K562 (cell line): Measurements from ENCODE around the gene EP300. TPM values are rescaled to one million over a fixed set of nuclear protein-coding genes. Genes with fewer than 3 reads are reported as not detected.

Experiments used
- CHD4 ChIP-seq: fragments of 200-600 bp; sonication (generic); IDR thresholded peaks from 3 replicates; pipeline ENCODE4 v1.6.1; 2012; ENCODE audit warnings: low read depth, mild to moderate bottlenecking, mixed read lengths, low read length, inconsistent platforms; ENCODE audit not compliant: insufficient read depth, insufficient replicate concordance, poor library complexity, severe bottlenecking
- E2F1 ChIP-seq: sonication (generic); formaldehyde crosslinking; IDR thresholded peaks from 2 replicates; pipeline ENCODE4 v1.8.1; 2023; ENCODE audit warnings: mild to moderate bottlenecking, missing genetic modification reagents, moderate library complexity
- E2F3 ChIP-seq: fragments of 250-450 bp; sonication (Bioruptor Pico); IDR thresholded peaks from 2 replicates; pipeline ENCODE4 v1.4.0; 2020; ENCODE audit warnings: mild to moderate bottlenecking
- EWSR1 ChIP-seq: fragments of 450-650 bp; IDR thresholded peaks from 2 replicates; pipeline ENCODE4 v1.6.1; 2018; ENCODE audit warnings: borderline replicate concordance, mild to moderate bottlenecking, low read depth, moderate library complexity; ENCODE audit not compliant: partially characterized antibody
- FOS ChIP-seq: IDR thresholded peaks from 3 replicates; pipeline ENCODE4 v1.6.1; 2011; ENCODE audit not compliant: insufficient read length; ENCODE audit errors: extremely low read depth
- GATAD2A ChIP-seq: fragments of 450-650 bp; IDR thresholded peaks from 2 replicates; pipeline ENCODE4 v1.6.1; 2017
- GTF2F1 ChIP-seq: IDR thresholded peaks from 2 replicates; pipeline ENCODE4 v1.6.1; 2011; ENCODE audit warnings: low read depth, low read length, improper control_type of control experiment
- MAFG ChIP-seq: fragments of 450-650 bp; conservative IDR thresholded peaks from 2 replicates; pipeline ENCODE4 v1.6.1; 2016; ENCODE audit warnings: missing genetic modification characterization, missing compliant biosample characterization
- MLX ChIP-seq, 2 experiments: fragments of 450-650 bp in 1 of 2; sonication (generic) in 1 of 2; formaldehyde crosslinking; conservative IDR thresholded peaks; 2 replicates each; pipeline versions ENCODE4 v1.4.0 to v1.8.1; 2020 to 2022; ENCODE audit warnings: mild to moderate bottlenecking in 1 of 2, missing genetic modification reagents in 1 of 2
- POLR2AphosphoS2 ChIP-seq: IDR thresholded peaks from 2 replicates; pipeline ENCODE4 v1.6.1; 2012; ENCODE audit warnings: low read length, improper control_type of control experiment
- SETDB1 ChIP-seq: IDR thresholded peaks from one replicate; pipeline ENCODE4 v1.6.1; 2012; ENCODE audit warnings: low read length, control low read depth, inconsistent platforms
- SIN3A ChIP-seq, 2 experiments: fragments of 150-350 bp in 1 of 2; IDR thresholded peaks; 2 replicates each; pipeline ENCODE4 v1.6.1; 2011 to 2016; ENCODE audit warnings: borderline replicate concordance in 2 of 2, low read depth in 2 of 2, low read length in 2 of 2, mild to moderate bottlenecking in 2 of 2, moderate library complexity in 2 of 2; ENCODE audit not compliant: control insufficient read depth in 1 of 2
- TAL1 ChIP-seq: fragments of 450-650 bp; IDR thresholded peaks from 2 replicates; pipeline ENCODE4 v1.6.1; 2016; ENCODE audit warnings: mild to moderate bottlenecking
- THAP7 ChIP-seq: fragments of 250-450 bp; sonication (Bioruptor Pico); IDR thresholded peaks from 2 replicates; pipeline ENCODE4 v1.5.0; 2021
- ZNF134 ChIP-seq: fragments of 250-450 bp; sonication (Bioruptor Pico); conservative IDR thresholded peaks from 2 replicates; pipeline ENCODE4 v1.4.0; 2020
- ZNF766 ChIP-seq: fragments of 200-800 bp; sonication (Bioruptor generic); conservative IDR thresholded peaks from 2 replicates; pipeline ENCODE4 v1.6.1; 2016; ENCODE audit warnings: missing genetic modification characterization, missing compliant biosample characterization
- ZSCAN32 ChIP-seq: fragments of 450-650 bp; formaldehyde crosslinking; IDR thresholded peaks from 2 replicates; pipeline ENCODE4 v1.4.0; 2020; ENCODE audit warnings: mild to moderate bottlenecking, moderate library complexity
- polyA plus RNA-seq, 8 experiments: library from polyadenylated mRNA; depleted of rRNA in 4 of 8; stranded (reverse) in 5 of 8; unstranded in 3 of 8; fragments of >200 nt; fragmentation: Nextera tagmentation in 2 of 8; fragmentation: Illumina TruSeq in 1 of 8; extraction: Ambion mirVana in 2 of 8; extraction: Trizol in 1 of 8; gene quantifications; 2 replicates each; pipeline versions ENCODE4 v1.2.1 to v1.2.3, GENCODE V29; 2011 to 2014; ENCODE audit warnings: inconsistent platforms in 1 of 8, missing spikeins in 1 of 8
- total RNA-seq, 7 experiments: library from RNA; depleted of rRNA in 6 of 7; stranded (reverse); fragments of >200 nt in 6 of 7; fragmentation: Illumina TruSeq in 2 of 7; extraction: Trizol in 2 of 7; gene quantifications; 2 replicates each; pipeline versions ENCODE4 v1.2.1 to v1.2.3, GENCODE V29; 2011 to 2021; ENCODE audit warnings: low replicate concordance in 1 of 7
- TF ChIP-seq, protein P1 (sequence below): fragments of 250-450 bp; sonication (Bioruptor Pico); IDR thresholded peaks from 2 replicates; pipeline ENCODE4 v1.5.0; 2020; ENCODE audit warnings: mild to moderate bottlenecking, borderline replicate concordance
- TF ChIP-seq, protein P2 (sequence below), 3 experiments: fragments of 200-800 bp in 1 of 3; sonication (Bioruptor generic) in 1 of 3; sonication (generic) in 1 of 3; formaldehyde crosslinking in 1 of 3; IDR thresholded peaks; 2 replicates each; pipeline versions ENCODE4 v1.6.1 to v1.8.0; 2016 to 2022; ENCODE audit warnings: mild to moderate bottlenecking in 2 of 3, missing compliant biosample characterization in 2 of 3, missing genetic modification characterization in 2 of 3, missing genetic modification reagents in 1 of 3

The EP300 gene
- total and polyA plus RNA-seq, 9 of the 15 experiments (the other 6 are each of a cell fraction or from before 2014, with no cell fraction given), result 2.2 to 28.6 (median 10.9) TPM

DNA sequence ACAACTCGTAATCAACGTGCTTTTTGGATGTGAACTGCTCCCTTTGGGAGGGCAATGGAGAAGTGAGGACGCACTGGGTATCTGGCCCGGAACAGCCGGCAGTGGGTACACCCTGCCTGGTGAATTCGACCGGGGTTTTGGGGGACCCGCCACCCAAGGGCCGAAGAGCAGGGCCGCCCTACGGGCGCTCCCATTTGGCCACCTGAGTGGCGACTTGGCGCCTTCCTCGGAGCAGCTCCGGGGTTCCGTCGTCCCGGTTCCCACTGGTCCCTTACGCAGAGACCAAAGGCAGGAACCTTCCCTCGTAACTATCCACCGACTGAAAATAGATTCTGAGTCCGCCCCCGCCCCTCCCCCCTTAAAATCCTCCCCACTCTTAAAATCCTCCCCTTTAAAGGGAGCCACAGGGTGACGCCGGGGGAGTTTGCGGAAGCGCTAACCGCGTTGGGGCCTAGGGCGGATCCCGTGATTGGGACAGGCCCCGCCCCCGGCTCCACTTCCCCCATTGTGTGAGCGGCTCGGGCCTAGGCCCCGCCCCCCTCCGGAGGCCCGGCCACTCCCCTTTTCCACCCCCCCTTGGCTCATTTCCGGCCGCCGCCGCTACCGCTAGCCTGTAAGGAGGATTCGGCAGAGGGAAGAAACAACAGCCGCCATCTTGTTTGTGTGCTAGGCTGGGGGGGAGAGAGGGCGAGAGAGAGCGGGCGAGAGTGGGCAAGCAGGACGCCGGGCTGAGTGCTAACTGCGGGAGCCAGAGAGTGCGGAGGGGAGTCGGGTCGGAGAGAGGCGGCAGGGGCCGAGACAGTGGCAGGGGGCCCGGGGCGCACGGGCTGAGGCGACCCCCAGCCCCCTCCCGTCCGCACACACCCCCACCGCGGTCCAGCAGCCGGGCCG lies 1.0 kb upstream of the EP300 start (continued):
- TF ChIP-seq, protein P1, sequence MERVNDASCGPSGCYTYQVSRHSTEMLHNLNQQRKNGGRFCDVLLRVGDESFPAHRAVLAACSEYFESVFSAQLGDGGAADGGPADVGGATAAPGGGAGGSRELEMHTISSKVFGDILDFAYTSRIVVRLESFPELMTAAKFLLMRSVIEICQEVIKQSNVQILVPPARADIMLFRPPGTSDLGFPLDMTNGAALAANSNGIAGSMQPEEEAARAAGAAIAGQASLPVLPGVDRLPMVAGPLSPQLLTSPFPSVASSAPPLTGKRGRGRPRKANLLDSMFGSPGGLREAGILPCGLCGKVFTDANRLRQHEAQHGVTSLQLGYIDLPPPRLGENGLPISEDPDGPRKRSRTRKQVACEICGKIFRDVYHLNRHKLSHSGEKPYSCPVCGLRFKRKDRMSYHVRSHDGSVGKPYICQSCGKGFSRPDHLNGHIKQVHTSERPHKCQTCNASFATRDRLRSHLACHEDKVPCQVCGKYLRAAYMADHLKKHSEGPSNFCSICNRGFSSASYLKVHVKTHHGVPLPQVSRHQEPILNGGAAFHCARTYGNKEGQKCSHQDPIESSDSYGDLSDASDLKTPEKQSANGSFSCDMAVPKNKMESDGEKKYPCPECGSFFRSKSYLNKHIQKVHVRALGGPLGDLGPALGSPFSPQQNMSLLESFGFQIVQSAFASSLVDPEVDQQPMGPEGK (CRISPR knock-in tag), result no peak
- TF ChIP-seq THAP7 (no peak), TAL1 (0 out of 2 replicates have a peak, but pooled peaks have one; percentile 16), MLX (CRISPR knock-in tag; conservative IDR thresholded peaks at IDR 0.05) (no peak), FOS (no peak), SETDB1 (no peak), POLR2AphosphoS2 (no peak), ZSCAN32 (CRISPR knock-in tag) (no peak), SIN3A (IDR thresholded peaks at IDR 0.05; ENCODE audit: borderline replicate concordance in 2 of 2, control insufficient read depth in 1 of 2, low read depth in 2 of 2, low read length in 2 of 2) (no peak; a peak in 1 of 4 replicates), MAFG (tag) (no peak), GTF2F1 (no peak), EWSR1 (no peak), ZNF766 (CRISPR knock-in tag) (no peak), E2F3 (CRISPR knock-in tag) (no peak), E2F1 (CRISPR knock-in tag) (no peak), GATAD2A (0 out of 2 replicates have a peak, but pooled peaks have one; percentile 40), ZNF134 (CRISPR knock-in tag) (no peak), CHD4 (no peak)
- TF ChIP-seq, protein P2, sequence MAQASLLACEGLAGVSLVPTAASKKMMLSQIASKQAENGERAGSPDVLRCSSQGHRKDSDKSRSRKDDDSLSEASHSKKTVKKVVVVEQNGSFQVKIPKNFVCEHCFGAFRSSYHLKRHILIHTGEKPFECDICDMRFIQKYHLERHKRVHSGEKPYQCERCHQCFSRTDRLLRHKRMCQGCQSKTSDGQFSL (CRISPR knock-in tag; IDR thresholded peaks at IDR 0.05), result peak; percentile 98
- TF ChIP-seq, protein P2 (tag; IDR thresholded peaks at IDR 0.05), result peak in 1 of 2 experiments; percentile 96; a peak in 2 of 4 replicates
